Aorta (tissue), 5 donors: Measurements from ENCODE around the gene PPP3CA. TPM values are rescaled to one million over a fixed set of nuclear protein-coding genes. Genes with fewer than 3 reads are reported as not detected.
A peak's percentile ranks its signal among the peaks of the same experiment; 100 is the strongest.

Source experiments
- ATAC-seq: fragments of 200-7000 bp; cut with Tn5 transposase; one replicate; pipeline ENCODE4 v1.9.1; 2022; ENCODE audit warnings: moderate library complexity; ENCODE audit not compliant: low FRiP score
- DNase-seq, 2 donors: peaks; one replicate each; pipeline ENCODE4 v3.0.0-alpha.2; 2020
- H3K27ac ChIP-seq, 2 donors: one replicate each; pipeline ENCODE4 v1.5.1; 2013; ENCODE audit warnings: low read length in 2 of 2, mild to moderate bottlenecking in 2 of 2, moderate library complexity in 2 of 2, control low read depth in 1 of 2, inconsistent platforms in 1 of 2, low read depth in 1 of 2
- H3K27me3 ChIP-seq, 2 donors: one replicate each; pipeline ENCODE4 v1.6.1; 2013; ENCODE audit warnings: control low read depth in 1 of 2, low read length in 1 of 2, mild to moderate bottlenecking in 1 of 2, moderate library complexity in 1 of 2; ENCODE audit not compliant: insufficient read depth in 2 of 2, control insufficient read depth in 1 of 2
- H3K36me3 ChIP-seq, 2 donors: one replicate each; pipeline ENCODE4 v1.6.1; 2013; ENCODE audit warnings: control low read depth in 1 of 2, low read length in 1 of 2, mild to moderate bottlenecking in 1 of 2; ENCODE audit not compliant: insufficient read depth in 2 of 2, control insufficient read depth in 1 of 2
- H3K4me1 ChIP-seq, 2 donors: one replicate each; pipeline ENCODE4 v1.6.1; 2013; ENCODE audit warnings: low read length in 2 of 2, control low read depth in 1 of 2, mild to moderate bottlenecking in 1 of 2, moderate library complexity in 1 of 2; ENCODE audit not compliant: insufficient read depth in 2 of 2, control insufficient read depth in 1 of 2
- H3K4me3 ChIP-seq, 2 donors: one replicate each; pipeline ENCODE4 v1.5.1; 2013; ENCODE audit warnings: low read length in 2 of 2, control low read depth in 1 of 2, mild to moderate bottlenecking in 1 of 2
- H3K9me3 ChIP-seq: one replicate; pipeline ENCODE4 v1.6.1; 2013; ENCODE audit warnings: mild to moderate bottlenecking, low read length; ENCODE audit not compliant: control insufficient read depth
- WGBS, 2 donors: extraction: QIAGEN DNeasy Blood & Tissue Kit; methylation state at CpG; one replicate each; pipeline ENCODE4 v1.1.7; 2013; 5-methylcytosine and 5-hydroxymethylcytosine counted together
- intact Hi-C, 2 donors: fragments of 100-400 bp; cut with DNase I; formaldehyde crosslinking; loops; one replicate each; pipeline versions ENCODE4 v1.14.2 to v1.15.0; 2022
- polyA plus RNA-seq, 2 donors: library from polyadenylated mRNA; stranded (reverse); fragments of 200-250 nt; gene quantifications; one replicate each; pipeline ENCODE4 v1.2.3, GENCODE V29; 2013
- total RNA-seq, 2 donors: library from RNA; stranded (reverse); fragmentation: NEBNext Ultra II Directional; extraction: Animal tissue kit (Norgen Biotek cat#: 25700); gene quantifications; one replicate each; pipeline ENCODE4 v1.2.1, GENCODE V29; 2021
- donor health status: healthy with polysubstance abuse.
- donor health status: Bipolar disorder and iron deficiency.
- donor health status: DM: no; HTN: no; CAD: no.
- donor health status: DM: no; HTN: no; CAD: no.
- donor health status: DM: yes; HTN: yes; CAD: no.

The PPP3CA gene
- total and polyA plus RNA-seq, 4 donors: 6.8 to 56.4 (median 24.7) TPM

DNA sequence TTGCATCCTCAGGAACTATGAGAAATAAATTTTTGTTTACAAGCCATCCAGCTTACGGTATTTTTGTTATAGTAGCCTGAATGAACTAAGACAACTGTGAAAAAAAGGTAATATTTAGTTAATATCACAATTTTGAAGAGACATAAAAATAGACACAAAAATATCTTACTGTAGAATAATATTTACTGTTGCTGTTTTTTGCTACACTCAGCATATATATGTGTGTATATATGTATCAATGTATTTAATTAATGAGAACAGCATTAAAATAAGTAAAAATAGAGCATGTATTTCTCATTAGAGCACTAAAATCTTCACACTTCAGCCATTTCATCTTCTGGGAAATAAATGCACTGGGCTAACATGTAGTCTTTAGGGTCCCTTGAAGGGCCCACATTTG, 24.6 kb downstream of the PPP3CA start:
- Histone ChIP-seq H3K9me3 (no peaks in the 10 kb centered on the region), H3K4me1 (peaks cover 0 to 2% of the 10 kb centered on the region in 2 donors), H3K4me3 (no peak overlapping the region), H3K36me3 (no peaks in the 10 kb centered on the region), H3K27ac (no peak overlapping the region), H3K27me3 (no peaks in the 10 kb centered on the region)
- DNase-seq (no peak), ATAC-seq (no peak)
- intact Hi-C loops: no loop called here
- 95 to 98% methylated on average over 1 of the region's 1 CpG for WGBS, 2 donors

DNA sequence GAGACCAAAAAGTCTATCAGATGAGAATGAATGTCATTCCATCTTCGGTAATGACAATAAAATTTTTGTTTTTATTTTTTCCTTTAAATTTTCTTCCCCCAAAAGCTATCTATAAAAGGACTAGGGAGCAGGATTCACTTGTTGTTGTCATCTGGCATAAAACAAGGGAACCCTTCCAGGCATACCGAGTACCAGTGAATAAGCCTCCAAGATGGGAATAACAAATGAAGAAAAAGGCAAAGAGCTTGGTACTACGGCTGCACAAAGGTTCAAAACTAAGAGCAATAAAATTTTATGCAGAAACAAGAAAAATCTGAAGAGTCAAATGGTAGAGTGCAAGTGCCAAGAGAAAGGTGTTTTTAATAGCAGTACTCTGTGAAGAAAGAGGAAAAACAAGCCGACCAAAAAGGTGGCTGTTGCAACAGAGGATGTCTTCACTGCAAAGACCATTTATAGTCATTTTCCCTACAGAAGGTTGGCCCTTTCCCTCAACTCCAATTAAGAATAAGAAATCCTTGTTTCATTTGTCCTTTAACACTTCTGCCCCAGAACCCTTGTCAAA, 25.8 kb downstream of the PPP3CA start:
- H3K36me3 ChIP-seq: no peaks in the 10 kb centered on the region
- no peak for DNase-seq
- no peaks in the 10 kb centered on the region for H3K9me3 ChIP-seq
- peak; percentile 52 for ATAC-seq
- intact Hi-C loops: no loop called here
- H3K4me1 ChIP-seq: peaks cover 0 to 2% of the 10 kb centered on the region in 2 donors
- peak overlapping the region in 1 of 2 donors; percentile 14 for H3K27ac ChIP-seq
- 15 to 20% methylated on average over 4 of the region's 4 CpGs for WGBS, 2 donors
- no peaks in the 10 kb centered on the region for H3K27me3 ChIP-seq
- peak overlapping the region in 1 of 2 donors; percentile 10 for H3K4me3 ChIP-seq

DNA sequence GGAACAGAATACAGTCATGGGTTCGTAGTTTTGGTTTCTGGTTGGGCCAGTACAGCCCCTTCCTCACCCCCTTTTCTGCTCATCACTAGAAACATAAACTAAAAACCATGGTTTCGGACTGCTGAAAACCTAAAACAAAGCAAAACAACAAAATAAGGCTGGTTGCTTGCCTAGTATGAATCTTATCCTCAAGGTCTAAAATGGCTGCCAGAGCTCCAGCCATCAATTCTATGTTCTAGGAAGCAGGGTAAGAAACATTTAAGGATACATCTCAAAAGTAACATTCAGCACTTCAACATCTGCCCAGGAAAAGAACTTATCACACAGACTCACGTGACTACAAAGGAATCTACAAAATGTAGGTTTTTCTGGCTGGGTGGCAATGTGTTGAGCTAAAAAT, 31.5 kb downstream of the PPP3CA start:
- ATAC-seq: no peak
- no peaks in the 10 kb centered on the region for H3K27me3 ChIP-seq

DNA sequence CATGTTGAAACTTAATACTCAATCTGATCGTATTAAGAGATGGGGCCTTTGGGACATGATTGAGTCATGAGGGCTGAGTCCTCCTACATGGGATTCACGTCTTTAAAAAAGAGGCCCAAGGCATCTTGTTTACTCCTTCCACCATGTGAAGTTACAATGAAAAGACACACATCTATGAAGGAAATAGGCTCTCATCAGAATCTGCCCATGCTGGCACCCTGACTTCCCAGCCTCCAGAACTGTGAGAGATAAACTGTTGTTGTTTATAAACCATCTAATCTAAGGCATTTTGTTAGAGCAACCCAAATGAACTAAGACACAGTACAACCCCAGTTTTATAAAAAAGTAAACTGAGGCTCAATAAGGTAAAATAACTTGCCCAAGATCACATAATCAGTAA, 32.3 kb downstream of the PPP3CA start:
- Histone ChIP-seq H3K9me3 (no peaks in the 10 kb centered on the region), H3K27me3 (no peaks in the 10 kb centered on the region), H3K4me1 (no peaks in the 10 kb centered on the region), H3K4me3 (no peak overlapping the region), H3K36me3 (no peaks in the 10 kb centered on the region), H3K27ac (no peak overlapping the region)
- no peak for ATAC-seq
- intact Hi-C loops: no loop called here
- 96 to 97% methylated on average over 2 of the region's 2 CpGs for WGBS, 2 donors
- no peak for DNase-seq

More for the DNA sequence above, 31.5 kb downstream of the PPP3CA start:
- 92 to 95% methylated on average over 3 of the region's 3 CpGs for WGBS, 2 donors
- H3K4me1 ChIP-seq: no peaks in the 10 kb centered on the region
- intact Hi-C loops: no loop called here
- H3K27ac ChIP-seq: no peak overlapping the region
- no peak for DNase-seq
- H3K4me3 ChIP-seq: no peak overlapping the region
- no peaks in the 10 kb centered on the region for H3K36me3 ChIP-seq
- H3K9me3 ChIP-seq: no peaks in the 10 kb centered on the region

DNA sequence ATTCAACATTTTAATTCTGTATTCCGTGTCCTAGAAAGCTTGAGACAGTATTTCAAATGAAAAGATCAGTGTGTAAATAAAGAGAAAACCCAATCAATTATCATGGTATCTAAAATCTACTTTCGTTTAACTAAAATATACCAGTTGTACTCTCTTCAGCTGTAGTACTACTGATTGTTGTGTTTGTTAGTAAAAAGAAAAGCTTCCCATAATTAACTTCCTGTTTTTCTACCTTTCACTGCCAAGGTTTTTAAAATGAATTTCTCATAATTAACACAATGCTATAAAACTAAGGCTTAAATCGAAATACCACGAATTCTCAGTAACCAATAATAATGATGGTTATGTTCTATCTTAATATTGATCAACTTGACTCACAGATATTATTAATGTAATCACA, 37.4 kb downstream of the PPP3CA start:
- no peak for DNase-seq

DNA sequence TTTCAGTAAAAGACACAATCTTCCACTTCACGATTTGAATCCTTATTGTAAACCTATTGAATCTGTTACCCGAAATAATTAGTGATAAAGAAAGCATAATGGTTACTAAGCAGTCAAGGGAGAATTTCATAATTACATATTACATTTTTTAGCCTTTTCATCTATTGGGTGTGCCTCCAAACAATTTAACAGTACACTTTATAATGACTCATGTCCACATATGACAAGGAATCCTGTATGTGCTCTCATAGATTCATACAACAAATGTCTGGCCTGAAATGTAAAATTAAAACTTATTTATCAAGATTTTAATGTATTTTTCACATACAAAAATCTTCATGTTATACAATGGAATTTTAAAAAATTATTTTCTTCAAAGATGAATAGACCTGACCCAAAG, 39.4 kb downstream of the PPP3CA start:
- H3K4me1 ChIP-seq: peaks cover 0 to 9% of the 10 kb centered on the region in 2 donors
- intact Hi-C loops: no loop called here
- no peak overlapping the region for H3K4me3 ChIP-seq
- no peaks in the 10 kb centered on the region for H3K36me3 ChIP-seq
- H3K27ac ChIP-seq: no peak overlapping the region
- DNase-seq: no peak
- H3K9me3 ChIP-seq: no peaks in the 10 kb centered on the region
- no peak for ATAC-seq
- H3K27me3 ChIP-seq: no peaks in the 10 kb centered on the region
- 87 to 93% methylated on average over 2 of the region's 2 CpGs for WGBS, 2 donors

More for the DNA sequence above, 37.4 kb downstream of the PPP3CA start:
- Histone ChIP-seq H3K36me3 (no peaks in the 10 kb centered on the region), H3K27me3 (no peaks in the 10 kb centered on the region), H3K27ac (no peak overlapping the region), H3K4me1 (peaks cover 0 to 9% of the 10 kb centered on the region in 2 donors), H3K9me3 (no peaks in the 10 kb centered on the region), H3K4me3 (no peak overlapping the region)
- no peak for ATAC-seq
- intact Hi-C loops: no loop called here
- 94% methylated on average over 4 of the region's 4 CpGs for WGBS, 2 donors

DNA sequence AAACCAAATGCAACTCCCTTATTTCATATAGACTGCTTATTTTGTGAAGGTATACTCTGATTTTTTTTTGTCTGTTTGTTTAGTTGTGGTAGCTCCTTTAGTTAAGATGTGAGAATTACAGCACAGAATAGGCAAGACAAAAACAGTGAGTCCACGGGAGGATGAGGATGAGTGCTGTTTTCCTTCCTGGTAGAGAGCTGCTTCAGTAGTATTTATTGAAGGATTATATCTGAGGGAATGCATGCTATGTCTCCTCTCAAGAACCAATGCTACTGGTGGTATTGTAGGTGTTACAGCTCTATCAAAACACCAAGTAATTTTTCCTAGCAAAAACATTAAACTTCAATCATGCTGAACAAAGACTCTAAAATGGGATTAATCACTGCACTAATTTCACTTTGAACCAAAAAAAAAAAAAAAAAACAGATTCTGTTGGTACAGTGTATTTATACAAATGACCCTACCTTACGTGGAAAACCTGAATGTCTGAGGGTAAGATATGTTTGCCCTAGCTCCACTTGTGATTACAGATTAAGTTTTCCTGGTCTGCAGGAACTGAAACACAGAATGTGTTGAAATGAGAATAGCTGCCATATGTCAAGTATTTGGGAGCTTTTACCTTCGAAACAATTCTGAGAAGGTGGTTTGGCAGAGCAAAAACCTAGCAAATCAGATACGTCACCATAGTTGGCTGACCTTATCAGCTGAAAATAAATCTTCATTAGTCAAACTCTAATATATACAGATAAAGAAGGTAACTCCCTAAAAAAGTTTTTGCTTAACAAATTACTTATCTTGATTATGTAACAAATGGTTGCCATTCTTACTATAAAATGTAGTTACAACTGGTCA, 40.3 kb downstream of the PPP3CA start:
- ATAC-seq (no peak), DNase-seq (no peak)
- H3K36me3 ChIP-seq: no peaks in the 10 kb centered on the region
- H3K27me3 ChIP-seq: no peaks in the 10 kb centered on the region
- intact Hi-C loops: no loop called here
- WGBS, 2 donors: 15 to 24% methylated on average over 4 of the region's 4 CpGs
- H3K27ac ChIP-seq: no peak overlapping the region
- no peaks in the 10 kb centered on the region for H3K9me3 ChIP-seq
- peak overlapping the region in 1 of 2 donors; percentile 41 for H3K4me3 ChIP-seq
- H3K4me1 ChIP-seq: peaks cover 0 to 9% of the 10 kb centered on the region in 2 donors

DNA sequence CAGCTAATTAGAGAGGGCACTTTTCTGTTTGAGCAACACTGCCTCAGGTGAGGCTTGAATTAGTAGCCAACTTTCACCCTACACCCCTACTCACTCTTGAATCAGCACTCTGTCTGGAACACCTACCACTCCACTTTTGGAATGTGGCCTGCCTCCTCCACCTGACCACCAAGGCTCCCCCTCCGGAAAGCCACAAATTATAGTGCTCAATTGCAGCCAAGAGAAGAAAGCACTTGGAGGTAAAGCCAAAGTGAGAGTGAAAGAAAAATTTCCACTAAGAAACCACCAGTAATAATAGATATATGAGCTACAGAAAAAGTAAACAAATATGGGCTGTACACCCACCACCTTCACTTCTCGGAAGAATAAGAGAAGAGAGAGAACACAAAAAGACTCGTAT, 41.1 kb downstream of the PPP3CA start:
- Histone ChIP-seq H3K27ac (peak overlapping the region in 1 of 2 donors; percentile 19), H3K4me1 (peaks cover 0 to 9% of the 10 kb centered on the region in 2 donors), H3K9me3 (no peaks in the 10 kb centered on the region), H3K4me3 (peak overlapping the region in 1 of 2 donors; percentile 41), H3K27me3 (no peaks in the 10 kb centered on the region), H3K36me3 (no peaks in the 10 kb centered on the region)
- 3 to 6% methylated on average over 3 of the region's 3 CpGs for WGBS, 2 donors
- DNase-seq (no peak), ATAC-seq (no peak)
- intact Hi-C loops: no loop called here

DNA sequence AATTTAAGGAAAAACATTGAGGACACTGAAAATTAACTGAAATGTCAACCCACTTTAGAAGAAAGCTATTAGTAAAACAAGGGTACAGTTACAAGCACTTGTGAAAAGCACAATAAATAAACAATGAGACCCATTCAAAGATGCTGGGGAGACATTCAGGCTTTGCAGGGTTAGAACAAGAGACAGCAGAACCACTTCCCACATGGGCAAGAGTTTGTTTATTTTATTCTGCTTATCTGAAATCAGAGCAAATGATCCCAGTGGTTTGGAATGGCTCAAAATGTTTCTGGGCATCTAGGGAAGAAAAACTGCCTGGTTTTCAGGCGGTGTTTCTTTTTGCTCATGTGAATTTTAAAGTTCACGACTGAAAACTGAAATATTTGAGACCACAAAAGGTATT, 42.4 kb downstream of the PPP3CA start:
- 6 to 7% methylated on average over 2 of the region's 2 CpGs for WGBS, 2 donors
- H3K4me3 ChIP-seq: no peak overlapping the region
- no peaks in the 10 kb centered on the region for H3K27me3 ChIP-seq
- no peaks in the 10 kb centered on the region for H3K9me3 ChIP-seq
- peaks cover 0 to 9% of the 10 kb centered on the region in 2 donors for H3K4me1 ChIP-seq
- DNase-seq (no peak), ATAC-seq (no peak)
- no peak overlapping the region for H3K27ac ChIP-seq
- no peaks in the 10 kb centered on the region for H3K36me3 ChIP-seq
- intact Hi-C loops: no loop called here
